ENCODE results near the gene TBC1D3B.
A peak's percentile ranks its signal among the peaks of the same experiment; 100 is the strongest.

TBC1D3B gene

GRCh38 chr17:36135465-36135864 is 41.0 kb downstream of the TBC1D3B start:
- H3K4me1 ChIP-seq (ENCODE audit: control insufficient read depth in 2 of 2, insufficient read depth in 1 of 2, low read depth in 1 of 2, low read length in 2 of 2), result peaks cover 0 to 2% of the 10 kb centered on the region in 2 donors
- H2BK5ac ChIP-seq (ENCODE audit: low read length), result no peak overlapping the region

DNA sequence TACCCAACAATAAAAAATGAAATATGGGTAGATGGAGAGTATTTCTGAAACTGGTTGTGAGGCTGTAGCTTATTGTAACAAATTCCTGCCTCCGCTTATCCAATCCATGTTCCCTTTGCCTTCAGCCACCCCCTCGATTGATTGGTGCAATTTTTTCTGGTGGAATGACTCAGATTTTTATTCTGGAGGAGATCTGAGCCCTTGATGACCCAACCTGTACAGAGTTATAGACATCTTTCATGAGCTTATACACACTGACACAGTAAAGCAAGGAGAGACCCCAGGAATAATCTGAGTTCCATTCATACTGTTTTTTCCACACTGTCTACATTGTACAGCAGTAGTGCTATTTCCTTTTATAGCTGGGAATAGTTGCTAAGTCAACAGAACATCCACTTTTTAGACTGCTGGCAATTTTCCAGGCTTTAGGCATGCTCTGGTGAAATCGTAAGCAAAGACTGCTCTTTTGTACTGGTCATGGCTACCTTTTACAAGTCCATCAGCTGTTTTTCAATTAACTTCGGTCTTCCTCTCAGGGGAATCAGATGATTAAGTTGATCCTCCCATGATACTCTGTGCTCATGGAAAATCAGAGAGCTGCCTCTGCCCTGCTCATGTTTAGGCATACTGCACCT is 42.7 kb downstream of the TBC1D3B start:
- Histone ChIP-seq H3K4me2 (ENCODE audit: insufficient read depth, low read length, poor library complexity, severe bottlenecking) (no peak overlapping the region), H2AFZ (ENCODE audit: low read length) (no peak overlapping the region), H3K14ac (ENCODE audit: low read length) (no peak overlapping the region), H2BK120ac (ENCODE audit: low read depth, low read length) (no peak overlapping the region), H4K8ac (ENCODE audit: low read depth, low read length) (no peak overlapping the region), H3K9me3 (replicated peaks in 1 of 2; ENCODE audit: control insufficient read depth in 2 of 2, insufficient read depth in 1 of 2, low read depth in 1 of 2, low read length in 2 of 2) (no peaks in the 10 kb centered on the region), H3K4ac (ENCODE audit: low read length) (no peak overlapping the region), H4K91ac (ENCODE audit: low read depth, low read length, poor library complexity) (no peak overlapping the region), H3K23ac (ENCODE audit: low read depth, low read length, poor library complexity) (no peak overlapping the region), H2AK5ac (ENCODE audit: low read depth, low read length) (no peak overlapping the region), H3K27me3 (ENCODE audit: control insufficient read depth in 3 of 3, insufficient read depth in 3 of 3, low read depth in 1 of 3, low read length in 3 of 3) (peaks cover 0 to 3% (median 0%) of the 10 kb centered on the region in 3 experiments), H3K27ac (replicated peaks; ENCODE audit: low read length) (no peak overlapping the region), H3K36me3 (replicated peaks in 1 of 2; ENCODE audit: control insufficient read depth in 2 of 2, insufficient read depth in 2 of 2, low read length in 2 of 2) (no peaks in the 10 kb centered on the region), H3K79me1 (ENCODE audit: low read depth, low read length) (no peaks in the 10 kb centered on the region), H2BK5ac (ENCODE audit: low read length) (no peak overlapping the region), H3K9ac (ENCODE audit: low read depth, low read length, poor library complexity) (no peak overlapping the region), H3K4me3 (ENCODE audit: low read length in 2 of 2) (no peak overlapping the region), H2BK12ac (ENCODE audit: low read length) (no peak overlapping the region), H3K4me1 (ENCODE audit: control insufficient read depth in 2 of 2, insufficient read depth in 1 of 2, low read depth in 1 of 2, low read length in 2 of 2) (peaks cover 0 to 2% of the 10 kb centered on the region in 2 donors), H3K18ac (ENCODE audit: low read length) (no peak overlapping the region), H2BK15ac (ENCODE audit: low read length) (no peak overlapping the region)
- WGBS, 2 donors (ENCODE audit: extremely low coverage in 2 of 2, insufficient read length in 2 of 2, insufficient replicate concordance in 1 of 2), result no CpG with 5 or more reads among the region's 4 CpGs
- DNase-seq (ENCODE audit: low spot score), result no peak

More at GRCh38 chr17:36135465-36135864, 41.0 kb downstream of the TBC1D3B start:
- Histone ChIP-seq H3K4me3 (ENCODE audit: low read length in 2 of 2) (no peak overlapping the region), H2BK15ac (ENCODE audit: low read length) (no peak overlapping the region), H4K91ac (ENCODE audit: low read depth, low read length, poor library complexity) (no peak overlapping the region), H4K8ac (ENCODE audit: low read depth, low read length) (no peak overlapping the region), H3K9me3 (replicated peaks in 1 of 2; ENCODE audit: control insufficient read depth in 2 of 2, insufficient read depth in 1 of 2, low read depth in 1 of 2, low read length in 2 of 2) (no peaks in the 10 kb centered on the region), H3K4ac (ENCODE audit: low read length) (no peak overlapping the region), H3K9ac (ENCODE audit: low read depth, low read length, poor library complexity) (no peak overlapping the region), H3K18ac (ENCODE audit: low read length) (no peak overlapping the region), H3K36me3 (replicated peaks in 1 of 2; ENCODE audit: control insufficient read depth in 2 of 2, insufficient read depth in 2 of 2, low read length in 2 of 2) (no peaks in the 10 kb centered on the region), H3K23ac (ENCODE audit: low read depth, low read length, poor library complexity) (no peak overlapping the region), H3K14ac (ENCODE audit: low read length) (no peak overlapping the region), H2AFZ (ENCODE audit: low read length) (no peak overlapping the region), H3K79me1 (ENCODE audit: low read depth, low read length) (no peaks in the 10 kb centered on the region), H2AK5ac (ENCODE audit: low read depth, low read length) (no peak overlapping the region), H3K27me3 (ENCODE audit: control insufficient read depth in 3 of 3, insufficient read depth in 3 of 3, low read depth in 1 of 3, low read length in 3 of 3) (peaks cover 0 to 3% (median 0%) of the 10 kb centered on the region in 3 experiments), H2BK120ac (ENCODE audit: low read depth, low read length) (no peak overlapping the region), H3K27ac (replicated peaks; ENCODE audit: low read length) (no peak overlapping the region), H2BK12ac (ENCODE audit: low read length) (no peak overlapping the region), H3K4me2 (ENCODE audit: insufficient read depth, low read length, poor library complexity, severe bottlenecking) (no peak overlapping the region)
- WGBS, 2 donors (ENCODE audit: extremely low coverage in 2 of 2, insufficient read length in 2 of 2, insufficient replicate concordance in 1 of 2), result no CpG with 5 or more reads among the region's 4 CpGs
- no peak for DNase-seq (ENCODE audit: low spot score)

- Histone ChIP-seq H3K14ac (ENCODE audit: low read length) (no peak overlapping the region), H3K27me3 (ENCODE audit: control insufficient read depth in 3 of 3, insufficient read depth in 3 of 3, low read depth in 1 of 3, low read length in 3 of 3) (peaks cover 0 to 3% (median 0%) of the 10 kb centered on the region in 3 experiments), H2BK15ac (ENCODE audit: low read length) (no peak overlapping the region), H4K91ac (ENCODE audit: low read depth, low read length, poor library complexity) (no peak overlapping the region), H3K9me3 (replicated peaks in 1 of 2; ENCODE audit: control insufficient read depth in 2 of 2, insufficient read depth in 1 of 2, low read depth in 1 of 2, low read length in 2 of 2) (no peaks in the 10 kb centered on the region), H3K9ac (ENCODE audit: low read depth, low read length, poor library complexity) (no peak overlapping the region), H3K27ac (replicated peaks; ENCODE audit: low read length) (no peak overlapping the region), H3K4me2 (ENCODE audit: insufficient read depth, low read length, poor library complexity, severe bottlenecking) (no peak overlapping the region), H3K18ac (ENCODE audit: low read length) (no peak overlapping the region), H3K23ac (ENCODE audit: low read depth, low read length, poor library complexity) (no peak overlapping the region), H2BK5ac (ENCODE audit: low read length) (no peak overlapping the region), H2AK5ac (ENCODE audit: low read depth, low read length) (no peak overlapping the region), H3K4ac (ENCODE audit: low read length) (no peak overlapping the region), H2AFZ (ENCODE audit: low read length) (peak overlapping the region; percentile 18), H3K79me1 (ENCODE audit: low read depth, low read length) (no peaks in the 10 kb centered on the region), H3K4me3 (ENCODE audit: low read length in 2 of 2) (no peak overlapping the region), H4K8ac (ENCODE audit: low read depth, low read length) (no peak overlapping the region), H3K36me3 (replicated peaks in 1 of 2; ENCODE audit: control insufficient read depth in 2 of 2, insufficient read depth in 2 of 2, low read length in 2 of 2) (no peaks in the 10 kb centered on the region), H2BK12ac (ENCODE audit: low read length) (no peak overlapping the region), H2BK120ac (ENCODE audit: low read depth, low read length) (no peak overlapping the region), H3K4me1 (ENCODE audit: control insufficient read depth in 2 of 2, insufficient read depth in 1 of 2, low read depth in 1 of 2, low read length in 2 of 2) (peaks cover 0 to 2% of the 10 kb centered on the region in 2 donors)
- WGBS, 2 donors (ENCODE audit: extremely low coverage in 2 of 2, insufficient read length in 2 of 2, insufficient replicate concordance in 1 of 2), result no CpG with 5 or more reads among the region's 2 CpGs
- DNase-seq (ENCODE audit: low spot score), result no peak
Observed at GRCh38 chr17:36132421-36132831, 44.0 kb downstream of the TBC1D3B start.

GRCh38 chr17:36131931-36132330 is 44.5 kb downstream of the TBC1D3B start:
- Histone ChIP-seq H3K9ac (ENCODE audit: low read depth, low read length, poor library complexity) (no peak overlapping the region), H2AFZ (ENCODE audit: low read length) (no peak overlapping the region), H3K4me1 (ENCODE audit: control insufficient read depth in 2 of 2, insufficient read depth in 1 of 2, low read depth in 1 of 2, low read length in 2 of 2) (peaks cover 0 to 2% of the 10 kb centered on the region in 2 donors), H2BK15ac (ENCODE audit: low read length) (no peak overlapping the region), H3K23ac (ENCODE audit: low read depth, low read length, poor library complexity) (no peak overlapping the region), H3K4ac (ENCODE audit: low read length) (no peak overlapping the region), H4K91ac (ENCODE audit: low read depth, low read length, poor library complexity) (no peak overlapping the region), H3K9me3 (replicated peaks in 1 of 2; ENCODE audit: control insufficient read depth in 2 of 2, insufficient read depth in 1 of 2, low read depth in 1 of 2, low read length in 2 of 2) (no peaks in the 10 kb centered on the region), H4K8ac (ENCODE audit: low read depth, low read length) (no peak overlapping the region), H3K4me2 (ENCODE audit: insufficient read depth, low read length, poor library complexity, severe bottlenecking) (no peak overlapping the region), H2BK12ac (ENCODE audit: low read length) (no peak overlapping the region), H2AK5ac (ENCODE audit: low read depth, low read length) (no peak overlapping the region), H3K4me3 (ENCODE audit: low read length in 2 of 2) (no peak overlapping the region), H2BK120ac (ENCODE audit: low read depth, low read length) (no peak overlapping the region), H3K79me1 (ENCODE audit: low read depth, low read length) (no peaks in the 10 kb centered on the region), H3K27me3 (ENCODE audit: control insufficient read depth in 3 of 3, insufficient read depth in 3 of 3, low read depth in 1 of 3, low read length in 3 of 3) (peaks cover 0 to 3% (median 0%) of the 10 kb centered on the region in 3 experiments), H3K36me3 (replicated peaks in 1 of 2; ENCODE audit: control insufficient read depth in 2 of 2, insufficient read depth in 2 of 2, low read length in 2 of 2) (no peaks in the 10 kb centered on the region), H2BK5ac (ENCODE audit: low read length) (no peak overlapping the region), H3K14ac (ENCODE audit: low read length) (no peak overlapping the region), H3K18ac (ENCODE audit: low read length) (no peak overlapping the region), H3K27ac (replicated peaks; ENCODE audit: low read length) (no peak overlapping the region)
- no peak for DNase-seq (ENCODE audit: low spot score)
- WGBS, 2 donors (ENCODE audit: extremely low coverage in 2 of 2, insufficient read length in 2 of 2, insufficient replicate concordance in 1 of 2), result no CpG with 5 or more reads among the region's 3 CpGs
